Activated effector memory CD4-positive, alpha-beta T cell treated with anti-CD3 and anti-CD28 coated beads, Interleukin-2, amount 50 U/mL, for 16 hours (primary cell): ENCODE results near the gene RETN.

Experiments used
- DNase-seq: peaks from one replicate; pipeline ENCODE4 v3.0.0-alpha.2; 2020

Gene RETN

DNA sequence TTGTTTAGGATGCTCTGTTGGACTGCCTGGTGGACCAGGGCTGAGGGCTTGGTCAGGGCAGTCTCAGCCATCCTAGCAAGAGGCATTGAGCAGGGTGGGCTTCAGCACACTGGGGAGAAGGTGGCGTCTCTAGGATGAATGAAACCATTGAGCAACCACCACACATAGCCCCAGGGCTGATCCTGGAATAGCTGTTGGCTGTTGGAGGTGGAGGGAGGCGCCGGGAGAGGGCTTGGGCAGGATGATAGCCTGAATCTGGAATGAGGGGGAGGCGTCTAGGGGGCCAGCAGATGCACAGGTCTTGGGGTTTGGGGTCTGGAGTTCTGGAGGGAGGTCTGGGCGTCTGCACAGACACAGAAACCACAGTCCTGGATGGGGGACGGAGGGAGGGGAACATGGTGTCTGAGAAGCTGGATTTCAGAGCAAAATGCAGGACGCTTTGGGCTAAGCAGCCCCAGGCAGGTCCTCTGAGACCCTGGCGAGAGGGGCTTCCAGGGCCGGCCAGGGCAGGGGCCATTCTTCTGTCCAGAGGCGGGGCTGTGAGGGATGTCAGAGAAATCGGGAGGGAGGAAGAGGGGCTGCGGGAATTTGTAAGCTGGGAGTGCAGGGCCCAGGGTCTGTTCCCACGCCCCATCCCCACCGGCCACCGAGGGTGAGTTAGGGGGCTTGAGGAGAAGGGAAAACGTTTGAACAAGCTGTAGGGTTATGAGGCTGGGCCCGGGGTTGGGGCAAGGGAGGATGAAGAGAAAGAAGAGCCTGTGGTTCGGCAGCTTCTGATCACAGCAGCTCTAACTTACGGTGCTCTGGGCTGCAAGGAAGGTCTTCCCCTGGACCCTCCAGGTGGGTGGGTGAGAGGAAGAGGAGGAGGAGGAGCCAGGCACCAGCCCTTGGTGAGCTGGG is 16.9 kb downstream of the RETN start:
- DNase-seq, result no peak

DNA sequence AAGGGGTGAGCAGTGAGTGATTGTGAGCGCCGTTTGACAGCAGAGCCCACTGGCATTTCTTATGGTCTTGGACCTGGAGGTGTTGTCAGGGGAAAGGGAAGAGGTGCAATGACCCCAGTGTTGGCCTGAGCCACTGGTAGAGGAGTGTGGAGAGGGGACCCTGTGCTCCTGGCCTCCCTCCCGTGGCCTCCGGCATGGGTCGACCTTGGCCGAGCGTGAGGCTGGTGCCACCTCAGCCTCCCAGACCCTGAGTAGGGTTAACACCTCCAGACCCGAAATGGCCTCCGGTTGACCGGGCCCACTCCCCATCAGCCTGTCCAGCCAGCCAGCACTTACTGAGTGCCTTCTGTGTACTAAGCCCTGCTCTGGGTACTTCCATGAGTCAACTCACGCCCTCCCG is 18.3 kb downstream of the RETN start:
- DNase-seq, result no peak

DNA sequence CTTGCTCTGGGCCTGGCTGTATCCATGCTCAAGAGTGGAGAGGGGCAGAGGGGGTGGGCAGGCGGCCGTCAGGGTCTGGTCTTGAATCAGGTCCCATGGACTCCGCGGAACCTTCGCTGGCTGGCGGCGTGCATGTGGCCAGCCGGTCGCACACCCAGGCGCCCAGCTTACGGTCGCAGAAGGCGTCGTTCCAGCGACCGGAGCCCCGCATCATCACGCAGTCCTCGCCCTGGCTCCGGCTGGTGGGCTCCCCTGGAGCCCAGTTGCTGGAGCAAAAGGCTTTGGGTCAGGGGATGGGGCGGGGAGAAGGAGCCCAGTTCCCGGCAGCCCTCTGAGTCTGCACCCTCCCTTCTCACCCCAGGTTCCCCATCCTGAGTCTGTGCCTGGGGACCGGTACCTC is 20.3 kb downstream of the RETN start:
- no peak for DNase-seq

DNA sequence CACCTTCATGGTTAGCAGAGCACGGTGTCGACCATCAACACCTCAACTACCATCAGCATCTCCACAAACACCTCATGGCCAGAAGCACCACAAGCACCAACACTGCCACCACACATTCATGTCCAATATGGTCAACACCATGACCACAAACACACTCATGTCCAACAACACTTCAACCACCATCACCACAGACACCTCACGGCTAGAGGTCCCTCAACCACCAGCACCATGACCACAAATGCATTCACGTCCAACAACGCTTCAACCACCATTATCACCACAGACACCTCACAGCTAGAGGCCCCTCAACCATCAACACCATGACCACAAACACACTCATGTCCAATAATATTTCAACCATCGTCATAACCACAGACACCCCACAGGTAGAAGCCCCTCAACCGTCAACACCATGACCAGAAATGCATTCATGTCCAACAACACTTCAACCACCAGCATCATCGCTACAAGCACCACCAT is 22.0 kb downstream of the RETN start:
- no peak for DNase-seq

DNA sequence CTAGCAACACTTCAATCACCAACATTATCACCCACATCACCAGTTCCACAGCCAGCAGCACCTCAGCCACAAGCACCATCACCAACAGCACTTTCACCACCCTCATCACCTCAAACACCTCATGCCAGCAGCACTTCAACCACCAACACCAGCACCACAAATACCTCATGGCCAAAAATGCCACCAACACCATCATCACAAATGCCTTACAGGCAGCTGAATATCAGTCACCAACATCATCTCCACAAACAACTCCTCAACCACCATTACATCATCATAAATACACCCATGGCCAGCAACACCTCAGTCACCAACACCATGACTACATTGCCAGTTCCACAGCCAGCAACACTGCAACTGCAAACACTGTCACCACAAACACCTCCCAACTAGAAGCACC is 22.6 kb downstream of the RETN start:
- DNase-seq, result no peak

DNA sequence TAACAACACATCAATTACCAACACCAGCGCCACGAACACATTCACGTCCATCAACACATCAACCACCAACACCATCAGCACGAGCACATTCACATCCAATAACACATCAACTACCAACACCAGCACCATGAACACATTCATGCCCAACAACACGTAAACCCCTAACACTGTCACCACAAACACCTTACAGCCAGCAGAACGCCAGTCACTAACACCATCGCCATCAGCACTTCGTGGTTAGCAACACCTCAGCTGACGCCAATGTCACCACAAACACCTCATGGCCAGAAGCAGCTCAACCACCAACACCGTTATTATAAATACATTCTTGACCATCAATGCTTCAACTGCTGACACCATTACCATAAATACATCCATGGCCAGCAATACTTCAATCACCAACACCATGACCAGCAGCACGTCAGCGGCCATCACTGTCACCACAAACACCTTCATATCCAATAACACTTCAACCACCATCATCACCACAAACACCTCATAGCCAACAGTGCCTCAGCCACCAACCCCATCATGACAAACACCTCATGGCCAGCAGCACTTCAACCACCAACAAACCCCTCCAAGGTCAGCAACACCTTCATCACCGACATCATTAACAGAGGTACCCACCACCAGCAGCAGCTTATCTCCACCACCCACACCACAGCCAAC is 23.7 kb downstream of the RETN start:
- DNase-seq, result no peak

DNA sequence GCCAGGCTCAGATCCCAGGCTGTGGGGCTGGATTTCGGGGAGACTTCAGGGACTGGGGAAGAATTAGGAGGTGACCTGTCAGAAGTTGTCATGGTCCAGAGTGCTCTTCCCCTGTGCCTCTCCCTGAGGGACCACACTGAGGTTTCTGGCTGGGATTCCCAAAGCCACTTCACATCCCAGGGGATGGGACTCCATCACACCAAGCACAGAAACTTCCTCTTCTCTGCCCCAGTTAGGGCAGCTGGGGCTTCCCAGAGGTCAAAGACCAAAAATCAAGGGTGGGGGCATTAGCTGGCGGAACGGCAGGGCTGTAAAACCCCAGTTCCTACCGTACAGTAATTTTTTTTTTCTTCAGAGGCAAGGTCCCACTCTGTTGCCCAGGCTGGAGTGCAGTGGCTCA is 25.6 kb downstream of the RETN start:
- DNase-seq, result no peak

DNA sequence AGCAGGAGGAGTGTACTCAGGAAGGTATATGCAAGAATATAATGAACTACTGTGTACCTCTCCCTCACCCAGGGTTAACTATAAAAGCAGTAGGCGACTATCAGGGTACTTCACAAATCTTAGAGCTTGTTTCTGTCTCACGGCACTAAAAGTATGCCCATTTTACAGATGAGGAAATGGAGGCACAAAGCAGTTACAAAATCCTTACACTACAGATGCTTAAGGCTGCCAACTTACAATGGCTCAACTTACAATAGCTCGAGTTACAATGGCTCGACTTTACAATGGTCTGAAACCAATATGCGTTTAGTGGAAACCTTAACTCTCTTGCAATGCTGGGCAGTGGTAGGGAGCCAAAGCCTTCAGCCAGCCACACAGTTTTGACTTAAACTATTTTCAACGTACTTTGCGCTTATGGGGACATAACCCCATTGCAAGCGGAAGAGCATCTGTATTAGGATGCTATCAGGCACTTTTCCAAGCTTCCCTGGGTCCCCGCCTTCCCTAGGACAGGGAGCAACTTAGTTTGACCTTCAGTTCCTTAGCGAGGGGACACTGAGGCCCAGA is 29.0 kb downstream of the RETN start:
- no peak for DNase-seq

DNA sequence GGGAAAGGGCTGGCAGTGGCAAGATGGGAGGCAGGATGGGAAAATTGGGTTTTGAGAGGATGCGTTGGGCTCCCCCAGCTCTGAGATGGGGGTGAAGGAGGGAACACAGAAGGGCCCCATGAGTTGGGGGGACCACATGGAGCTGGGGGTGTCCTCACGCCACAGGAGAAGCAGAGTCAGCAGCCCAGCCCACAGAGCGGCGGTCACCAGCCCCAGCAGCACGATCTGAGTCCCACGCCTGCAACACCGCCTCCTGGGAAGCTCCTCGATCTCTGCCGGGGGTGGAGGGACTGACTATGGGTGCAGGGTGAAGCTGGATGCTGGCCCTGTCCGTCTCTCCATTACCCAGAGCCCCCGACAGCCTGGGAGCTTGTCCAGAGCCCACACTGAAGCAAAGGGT is 29.7 kb downstream of the RETN start:
- DNase-seq, result no peak

DNA sequence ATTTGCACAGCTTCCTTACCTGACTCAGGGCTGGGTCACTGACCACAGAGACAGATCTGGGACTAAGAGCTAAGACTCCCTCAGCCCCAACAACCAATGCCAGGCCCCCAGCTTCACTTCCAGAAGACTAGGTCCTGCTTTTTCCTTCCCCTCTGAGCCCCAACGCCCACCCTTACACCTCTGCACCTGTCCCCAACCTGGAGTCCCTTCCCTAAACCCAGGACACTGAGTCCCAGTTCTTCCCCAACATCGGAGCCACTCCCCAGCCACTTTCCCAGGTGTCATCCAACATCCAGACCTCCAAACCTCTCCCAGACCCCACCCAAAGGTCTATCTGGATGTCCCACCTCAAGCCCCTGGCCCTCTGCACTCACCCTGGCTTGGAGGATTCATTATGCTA is 30.2 kb downstream of the RETN start:
- DNase-seq, result no peak

DNA sequence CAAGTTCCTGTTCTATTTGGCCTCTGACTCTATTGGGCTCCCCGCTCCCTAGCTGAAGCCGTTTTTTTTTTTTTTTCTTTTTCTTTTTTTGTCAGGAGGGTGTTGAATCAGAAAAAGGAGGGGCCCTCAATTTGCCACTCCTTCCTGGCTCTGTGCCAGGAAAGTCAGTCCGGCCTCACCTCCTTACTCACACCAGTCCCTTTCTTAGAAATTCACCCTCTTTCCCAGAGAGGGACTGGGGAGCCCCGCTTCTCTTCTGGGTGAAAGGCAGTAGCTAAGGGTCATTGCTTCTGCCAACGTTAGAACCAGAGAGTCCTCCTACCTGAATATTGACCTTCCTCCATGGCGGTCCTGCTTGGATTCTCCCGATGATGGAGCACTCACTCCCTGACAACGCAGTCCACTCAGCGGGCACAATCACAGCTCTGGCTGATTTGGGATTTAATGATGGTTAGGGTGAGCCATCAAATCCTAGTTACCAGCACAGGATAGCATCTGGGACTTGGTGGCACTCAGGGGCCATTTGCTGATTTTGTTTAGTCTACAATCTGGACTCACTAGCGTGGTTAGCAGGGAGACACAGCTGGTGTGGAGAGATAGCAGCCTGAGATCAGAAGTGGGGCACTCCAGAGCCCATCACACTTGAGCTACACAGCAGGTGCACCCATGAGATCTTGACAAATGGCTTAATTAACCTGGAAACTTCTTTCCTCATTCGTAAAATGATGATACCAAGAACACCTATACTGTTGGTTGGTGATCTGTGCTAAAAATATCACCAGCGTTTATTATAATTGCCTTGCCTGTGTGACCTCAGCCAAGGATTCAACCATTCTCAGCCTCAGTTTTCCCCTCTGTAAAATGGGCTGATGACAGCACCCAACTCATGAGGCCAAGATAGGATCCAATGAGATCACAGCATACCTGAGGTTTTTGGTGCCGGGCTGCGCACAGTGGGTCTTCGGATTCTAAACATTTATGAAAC is 30.9 kb downstream of the RETN start:
- no peak for DNase-seq

DNA sequence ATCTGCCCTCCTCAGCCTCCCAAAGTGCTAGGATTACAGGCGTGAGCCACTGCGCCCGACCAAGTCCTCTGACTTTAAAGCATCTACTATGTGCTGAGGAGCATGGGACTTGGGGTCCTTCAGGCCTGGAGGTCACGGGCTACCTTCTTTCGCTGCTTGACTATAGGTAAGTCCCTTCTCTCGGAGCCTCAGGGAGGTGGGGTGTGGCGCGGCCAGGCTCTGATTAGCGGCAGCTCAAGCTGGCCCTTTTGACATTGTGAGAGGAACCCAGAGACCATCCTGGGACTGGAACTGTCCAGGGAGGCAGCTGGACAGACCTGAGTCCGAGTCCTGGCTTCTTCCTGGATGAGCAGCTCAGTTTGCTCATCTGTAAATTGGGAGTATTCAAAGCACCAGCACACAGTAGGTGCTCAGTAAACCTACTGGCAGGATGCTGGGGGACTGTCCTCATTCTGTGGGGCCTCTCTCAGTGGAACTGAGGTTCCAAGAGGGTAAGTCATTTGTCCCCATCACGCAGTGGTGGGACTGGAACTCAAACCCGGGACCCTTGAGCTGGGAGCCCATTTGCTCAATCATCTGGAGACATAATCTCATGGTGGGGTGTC is 32.3 kb downstream of the RETN start:
- no peak for DNase-seq

DNA sequence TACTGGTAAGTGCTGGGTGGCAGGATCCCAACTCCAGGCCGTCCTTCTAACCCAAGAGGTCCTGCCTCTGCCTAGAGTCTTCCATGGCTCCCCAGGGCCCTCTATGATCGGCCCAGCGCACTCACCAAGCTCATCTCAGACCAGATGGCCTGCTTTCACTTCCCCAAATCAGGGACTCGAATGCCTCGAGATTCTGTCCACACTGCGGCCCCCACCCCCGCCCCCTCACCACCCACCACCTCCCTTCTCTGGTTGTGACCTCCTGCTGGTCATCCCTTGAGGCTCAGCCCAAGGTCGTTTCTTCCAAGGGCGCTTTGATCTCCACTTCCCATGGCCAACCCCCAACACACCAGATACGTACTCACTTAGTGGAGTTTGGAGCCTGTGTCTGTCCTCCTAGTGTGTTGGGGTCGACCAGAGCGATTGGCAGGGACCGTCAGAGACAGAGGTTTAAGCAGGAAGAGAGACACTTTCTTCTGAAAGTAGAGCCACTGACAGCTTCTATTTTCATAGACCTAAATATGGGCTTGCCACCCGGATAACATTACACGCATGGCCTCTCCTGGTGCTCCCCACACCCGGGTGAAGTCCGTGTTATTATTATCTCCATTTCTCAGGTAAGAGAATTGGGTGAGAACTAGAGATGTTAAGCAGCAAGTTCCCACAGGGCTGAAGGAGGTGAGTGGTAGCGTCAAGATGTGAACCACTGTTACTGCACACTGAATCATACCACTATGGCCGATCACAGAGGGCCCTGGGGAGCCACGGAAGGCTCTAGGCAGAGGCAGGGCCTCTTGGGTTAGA is 33.0 kb downstream of the RETN start, which contains the start of gene FCER2:
TSS of gene FCER2 (minus strand) at position 478 of the 804 bp plus-strand sequence. CDS start 2,371 bp downstream, outside the sequence.
- no peak for DNase-seq

DNA sequence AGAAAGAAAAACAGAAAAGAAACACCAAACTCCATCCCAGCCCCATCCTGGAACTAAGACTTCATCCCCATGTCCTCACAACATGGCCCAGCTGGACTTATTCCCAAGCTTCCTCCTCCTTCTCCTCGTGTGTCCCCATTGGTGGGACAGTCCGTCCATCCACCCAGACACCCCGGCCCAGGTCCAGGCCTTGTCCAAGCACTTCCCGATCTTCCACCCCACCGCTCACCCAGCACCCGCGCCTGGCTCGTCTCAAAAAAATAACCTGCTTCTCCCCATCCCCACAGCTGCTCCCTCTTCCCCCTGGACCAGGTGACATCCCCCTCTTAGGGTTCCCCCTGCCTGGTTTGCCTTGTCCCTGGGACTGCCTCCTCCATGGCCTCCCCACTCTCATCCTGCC is 34.5 kb downstream of the RETN start:
- DNase-seq, result no peak

DNA sequence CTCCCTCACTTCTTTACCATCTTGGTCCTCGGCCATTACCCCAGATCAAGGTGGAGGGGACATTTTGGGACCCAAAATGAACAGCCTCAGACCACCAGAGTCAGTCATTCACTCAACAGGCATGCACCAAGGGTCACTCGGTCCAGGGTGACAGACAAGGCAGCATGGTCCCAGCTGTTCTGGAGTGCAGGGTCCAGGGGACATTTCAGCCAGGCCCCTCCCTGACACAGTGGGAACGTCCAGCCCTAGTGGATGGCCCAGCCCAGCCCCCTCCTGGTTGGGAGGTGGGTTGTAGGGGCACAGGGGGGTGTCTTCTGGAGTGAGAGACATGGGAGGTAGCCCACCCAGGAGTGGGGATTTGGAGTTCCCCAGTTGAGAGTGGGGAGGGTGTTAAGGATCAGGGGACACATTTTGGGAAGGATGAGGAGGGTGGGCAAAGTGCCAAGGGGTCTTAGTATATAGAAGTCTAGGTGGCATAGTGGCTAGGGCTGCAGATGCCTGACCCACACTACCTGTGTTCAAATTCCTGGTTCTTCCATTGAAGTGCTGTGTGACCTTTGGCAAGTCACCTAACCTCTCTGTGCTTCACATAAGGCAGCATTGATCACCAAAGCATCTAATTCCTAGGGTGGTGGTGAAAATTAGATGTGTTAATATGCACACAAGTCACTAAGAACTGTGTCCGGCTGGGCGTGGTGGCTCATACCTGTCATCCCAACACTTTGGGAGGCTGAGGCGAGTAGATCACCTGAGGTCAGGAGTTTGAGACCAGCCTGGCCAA is 35.6 kb downstream of the RETN start:
- no peak for DNase-seq

DNA sequence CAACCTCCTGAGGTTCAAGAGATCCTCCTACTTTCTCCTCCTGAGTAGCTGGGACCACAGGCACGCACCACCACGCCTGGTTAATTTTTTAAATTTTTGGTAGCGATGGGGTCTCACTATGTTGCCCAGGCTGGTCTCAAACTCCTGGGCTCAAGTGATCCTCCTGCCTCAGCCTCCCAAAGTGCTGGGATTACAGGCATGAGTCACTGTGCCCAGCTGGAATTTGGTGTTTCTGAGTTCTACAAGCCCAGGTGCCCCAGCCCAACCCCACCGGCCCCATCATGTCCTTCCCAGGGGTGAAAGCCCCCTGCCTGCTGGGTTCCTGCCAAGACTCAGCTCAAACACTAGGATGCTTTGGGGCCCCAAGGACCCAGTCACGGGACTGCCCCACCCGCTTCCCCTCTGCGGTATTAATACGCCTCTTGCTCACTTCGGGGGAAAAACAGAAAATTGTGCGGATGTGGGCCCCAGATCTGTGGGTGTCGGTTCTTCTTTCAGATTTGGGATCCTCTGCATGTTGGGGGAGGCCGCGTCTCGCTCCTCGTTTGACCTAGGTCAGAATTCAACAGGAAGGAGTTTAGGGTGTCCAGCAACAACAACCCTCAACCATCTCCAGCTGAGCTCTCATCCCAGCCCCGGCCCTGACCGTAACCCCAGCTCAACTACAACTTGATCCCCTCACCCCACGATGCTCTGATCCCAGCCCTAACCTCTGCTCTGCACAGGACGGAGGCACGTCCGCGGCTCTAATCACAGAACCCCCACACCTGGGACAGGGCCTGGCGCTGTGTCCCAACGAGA is 36.7 kb downstream of the RETN start:
- peak; percentile 90 for DNase-seq

DNA sequence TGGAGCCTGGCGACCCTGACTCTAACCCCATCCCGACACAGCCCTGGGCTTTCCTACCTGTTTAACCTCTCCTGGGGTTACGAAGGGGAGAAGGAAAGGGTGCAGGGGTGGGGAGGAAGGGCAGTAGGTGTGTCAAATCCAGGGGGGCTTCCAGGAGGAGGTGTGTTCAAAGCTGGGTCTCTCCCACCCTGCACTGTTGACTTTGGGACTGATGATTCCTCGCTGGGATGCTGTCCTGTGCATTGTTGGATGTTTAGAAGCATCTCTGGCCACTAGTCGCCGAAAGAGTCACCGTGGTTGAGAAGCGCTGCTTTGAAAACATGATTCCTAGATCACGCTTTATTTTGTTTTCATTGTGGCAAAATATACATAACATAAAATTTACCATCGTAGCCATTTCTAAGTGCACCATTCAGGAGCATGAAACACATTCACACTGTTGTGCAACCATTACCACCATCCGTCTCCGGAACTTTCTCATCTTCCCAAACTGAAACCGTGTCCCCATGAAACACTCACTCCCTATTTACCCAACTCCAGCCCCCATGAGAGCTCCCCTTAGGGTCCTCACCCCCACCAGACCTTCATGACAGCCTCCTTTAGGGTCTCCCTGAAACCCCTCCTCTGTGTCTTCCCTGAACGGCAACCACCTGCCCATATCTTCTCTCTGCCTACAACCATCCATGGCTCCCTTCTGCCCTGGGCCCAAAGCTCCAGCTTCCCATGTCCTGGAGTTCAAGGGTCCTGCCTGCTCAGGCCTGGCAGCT is 37.5 kb downstream of the RETN start:
- no peak for DNase-seq

DNA sequence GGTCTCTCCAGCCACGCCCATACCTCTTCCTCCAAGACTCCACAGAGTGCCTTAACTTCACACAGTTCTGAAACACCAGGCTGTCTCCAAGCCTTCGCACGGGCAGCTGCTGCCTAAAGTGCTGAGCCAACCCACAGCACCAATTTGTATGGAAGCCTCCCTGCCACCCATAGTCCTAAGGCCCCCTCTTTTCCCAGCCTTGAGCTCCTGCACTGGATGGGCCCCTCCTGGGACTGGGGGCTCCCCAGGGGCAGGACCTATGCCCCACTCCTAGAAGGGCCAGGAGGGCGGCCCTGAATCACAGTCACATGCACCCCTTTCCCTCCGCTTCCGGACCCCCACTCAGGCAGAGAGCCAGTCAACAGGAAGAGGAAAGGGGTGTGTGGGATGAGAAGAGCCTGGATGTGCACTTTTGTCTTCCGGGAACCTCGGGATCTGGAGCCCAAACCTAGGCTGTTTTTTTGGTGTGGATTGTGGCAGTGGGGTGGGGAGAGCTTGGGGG is 38.2 kb downstream of the RETN start:
- no peak for DNase-seq
